H1 (cell line): ENCODE data around the gene DNAH8. TPM values are rescaled to one million over a fixed set of nuclear protein-coding genes. Genes with fewer than 3 reads are reported as not detected.

ENCODE experiments used
- CTCF ChIA-PET: fragments of 300-600 bp; sonication (Branson Sonifier 250); formaldehyde crosslinking; loops from one replicate; lab custom pipeline; 2021; ENCODE audit not compliant: partially characterized antibody; lab: Charles Lee
- POLR2A ChIA-PET: fragments of 300-600 bp; sonication (Branson Sonifier 250); formaldehyde crosslinking; loops from one replicate; lab custom pipeline; 2021; ENCODE audit warnings: inconsistent platforms; ENCODE audit not compliant: partially characterized antibody; lab: Charles Lee
- DNase-seq, 2 experiments: peaks; one replicate each; pipeline versions ENCODE4 v3.0.0 to v3.0.0-alpha.2; 2010 to 2022; ENCODE audit warnings: low spot score in 2 of 2, low read depth in 1 of 2, mixed read lengths in 1 of 2
- FAIRE-seq: peaks from 2 replicates; lab custom pipeline; 2011; peaks lifted over from hg19 to GRCh38; lab: Jason Lieb, UNC
- H2AFZ ChIP-seq: 2 replicates; pipeline ENCODE4 v1.8.1; 2012; ENCODE audit warnings: low read length, inconsistent platforms
- H2AK5ac ChIP-seq: 2 replicates; pipeline ENCODE4 v1.6.1; 2013; ENCODE audit warnings: low read depth, low read length
- H2BK120ac ChIP-seq: replicated peaks from 2 replicates; pipeline ENCODE3; 2013; ENCODE audit warnings: low read depth, low read length, inconsistent platforms
- H2BK12ac ChIP-seq: 2 replicates; pipeline ENCODE4 v1.6.1; 2013; ENCODE audit warnings: low read depth, low read length
- H2BK15ac ChIP-seq: 2 replicates; pipeline ENCODE4 v1.6.1; 2013; ENCODE audit warnings: low read length
- H2BK20ac ChIP-seq: 2 replicates; pipeline ENCODE4 v1.6.1; 2013; ENCODE audit warnings: low read length
- H2BK5ac ChIP-seq: 2 replicates; pipeline ENCODE4 v1.6.1; 2013; ENCODE audit warnings: low read depth, low read length
- H3K14ac ChIP-seq: 2 replicates; pipeline ENCODE4 v1.6.1; 2013; ENCODE audit warnings: inconsistent platforms; ENCODE audit not compliant: insufficient read length
- H3K18ac ChIP-seq: 2 replicates; pipeline ENCODE4 v1.6.1; 2013; ENCODE audit warnings: low read length; ENCODE audit errors: extremely low read depth
- H3K23ac ChIP-seq: 2 replicates; pipeline ENCODE4 v1.6.1; 2013; ENCODE audit warnings: inconsistent platforms; ENCODE audit not compliant: insufficient read length
- H3K23me2 ChIP-seq: 2 replicates; pipeline ENCODE4 v1.6.1; 2013; ENCODE audit warnings: low read depth, low read length
- H3K27ac ChIP-seq: 2 replicates; pipeline ENCODE4 v1.6.1; 2011; ENCODE audit warnings: low read depth, low read length, inconsistent platforms
- H3K27me3 ChIP-seq, 4 experiments: replicated peaks in 1 of 4; 1 replicate in 1 of 4; 2 replicates in 3 of 4; pipeline versions ENCODE4 v1.6.1 to v1.8.1; 2011 to 2013; ENCODE audit warnings: low read length in 3 of 4, mild to moderate bottlenecking in 3 of 4, inconsistent platforms in 2 of 4, mixed read lengths in 2 of 4, moderate library complexity in 1 of 4; ENCODE audit not compliant: control insufficient read depth in 3 of 4, insufficient read depth in 3 of 4; ENCODE audit errors: extremely low read depth in 1 of 4
- H3K36me3 ChIP-seq, 4 experiments: 2 replicates each; pipeline versions ENCODE4 v1.6.1 to v1.8.1; 2011 to 2013; ENCODE audit warnings: mild to moderate bottlenecking in 4 of 4, low read length in 3 of 4, moderate library complexity in 2 of 4, control low read depth in 1 of 4, inconsistent platforms in 1 of 4; ENCODE audit not compliant: insufficient read depth in 4 of 4, control insufficient read depth in 2 of 4
- H3K4ac ChIP-seq: replicated peaks from 2 replicates; pipeline ENCODE3; 2013; ENCODE audit warnings: low read length, low read depth, mixed read lengths, inconsistent platforms; ENCODE audit not compliant: insufficient read length
- H3K4me1 ChIP-seq, 4 experiments: replicated peaks in 1 of 4; 1 replicate in 1 of 4; 2 replicates in 3 of 4; pipeline versions ENCODE4 v1.6.1 to v1.8.1; 2011 to 2013; ENCODE audit warnings: low read length in 3 of 4, inconsistent platforms in 2 of 4, mixed read lengths in 1 of 4; ENCODE audit not compliant: insufficient read depth in 4 of 4, control insufficient read depth in 3 of 4
- H3K4me2 ChIP-seq, 2 experiments: 2 replicates each; pipeline versions ENCODE4 v1.6.1 to v1.8.1; 2011 to 2013; ENCODE audit warnings: low read depth in 2 of 2, low read length in 2 of 2, control low read depth in 1 of 2, inconsistent platforms in 1 of 2, mild to moderate bottlenecking in 1 of 2; ENCODE audit not compliant: insufficient read depth in 1 of 2
- H3K4me3 ChIP-seq, 4 experiments: fragments of 200-600, 300-600 bp in 1 of 4; sonication (generic), shearing (Covaris generic), sonication (Bioruptor Twin) in 1 of 4; 2 replicates each; pipeline versions ENCODE4 v1.5.1 to v1.8.1; 2011 to 2016; ENCODE audit warnings: low read length in 4 of 4, low read depth in 3 of 4, control low read depth in 2 of 4, inconsistent platforms in 2 of 4, mild to moderate bottlenecking in 2 of 4, mixed read lengths in 1 of 4, moderate library complexity in 1 of 4; ENCODE audit not compliant: insufficient read depth in 2 of 4; ENCODE audit errors: extremely low read depth in 1 of 4
- H3K56ac ChIP-seq: replicated peaks from 2 replicates; pipeline ENCODE3; 2013; ENCODE audit warnings: low read depth, mild to moderate bottlenecking, mixed read lengths, low read length, inconsistent platforms; ENCODE audit not compliant: insufficient read length
- H3K79me1 ChIP-seq: 2 replicates; pipeline ENCODE4 v1.6.1; 2013; ENCODE audit warnings: low read depth, low read length, control low read depth
- H3K79me2 ChIP-seq, 2 experiments: 2 replicates each; pipeline versions ENCODE4 v1.6.1 to v1.8.1; 2012 to 2013; ENCODE audit warnings: low read length in 2 of 2, mild to moderate bottlenecking in 2 of 2, inconsistent platforms in 1 of 2; ENCODE audit not compliant: insufficient read depth in 2 of 2, control insufficient read depth in 1 of 2
- H3K9ac ChIP-seq, 4 experiments: replicated peaks in 1 of 4; 1 replicate in 1 of 4; 2 replicates in 3 of 4; pipeline versions ENCODE4 v1.6.1 to v1.8.1; 2011 to 2013; ENCODE audit warnings: low read depth in 3 of 4, low read length in 3 of 4, control low read depth in 2 of 4, mild to moderate bottlenecking in 2 of 4, moderate library complexity in 2 of 4, inconsistent platforms in 1 of 4; ENCODE audit errors: extremely low read depth in 1 of 4
- H3K9me3 ChIP-seq, 2 experiments: 2 replicates each; pipeline versions ENCODE4 v1.6.1 to v1.8.1; 2012 to 2013; ENCODE audit warnings: mild to moderate bottlenecking in 2 of 2, moderate library complexity in 2 of 2, control low read depth in 1 of 2, inconsistent platforms in 1 of 2, low read depth in 1 of 2, low read length in 1 of 2, mixed read lengths in 1 of 2; ENCODE audit not compliant: insufficient read depth in 2 of 2
- H4K20me1 ChIP-seq, 2 experiments: replicated peaks in 1 of 2; 2 replicates each; pipeline versions ENCODE3 to v1.8.1; 2011 to 2013; ENCODE audit warnings: inconsistent platforms in 2 of 2, low read length in 2 of 2, mild to moderate bottlenecking in 1 of 2; ENCODE audit not compliant: insufficient read depth in 2 of 2, control insufficient read depth in 1 of 2
- H4K5ac ChIP-seq: 2 replicates; pipeline ENCODE4 v1.6.1; 2013; ENCODE audit warnings: low read length, low read depth, mixed read lengths, inconsistent platforms; ENCODE audit not compliant: insufficient read length
- H4K8ac ChIP-seq: 2 replicates; pipeline ENCODE4 v1.8.0; 2013; ENCODE audit warnings: mild to moderate bottlenecking, moderate library complexity, low read length, inconsistent platforms; ENCODE audit not compliant: insufficient read depth; ENCODE audit errors: extremely low read depth
- H4K91ac ChIP-seq: replicated peaks from 2 replicates; pipeline ENCODE3; 2013; ENCODE audit warnings: low read length, mixed read lengths, inconsistent platforms; ENCODE audit not compliant: insufficient read length
- ASH2L ChIP-seq: fragments of 200-600, 300-600 bp; sonication (generic); IDR thresholded peaks from one replicate; pipeline ENCODE4 v1.7.1; 2017; ENCODE audit warnings: low read length
- ATF2 ChIP-seq: IDR thresholded peaks from 2 replicates; pipeline ENCODE4 v1.6.1; 2012; ENCODE audit warnings: low read length, inconsistent platforms
- BRCA1 ChIP-seq: IDR thresholded peaks from 2 replicates; pipeline ENCODE4 v1.6.1; 2012; ENCODE audit warnings: low read depth, low read length, improper control_type of control experiment
- CHD2 ChIP-seq: IDR thresholded peaks from 2 replicates; pipeline ENCODE4 v1.6.1; 2012; ENCODE audit warnings: low read length, improper control_type of control experiment
- CREB1 ChIP-seq: IDR thresholded peaks from 2 replicates; pipeline ENCODE4 v1.6.1; 2012; ENCODE audit warnings: inconsistent platforms
- CTBP2 ChIP-seq: IDR thresholded peaks from 2 replicates; pipeline ENCODE4 v1.7.0; 2011; ENCODE audit warnings: borderline replicate concordance, mild to moderate bottlenecking, moderate library complexity, mixed read lengths, low read length; ENCODE audit not compliant: insufficient read depth, insufficient read length
- EGR1 ChIP-seq: IDR thresholded peaks from 2 replicates; pipeline ENCODE4 v1.6.1; 2011; ENCODE audit warnings: low read depth, low read length, borderline replicate concordance
- GTF2F1 ChIP-seq: IDR thresholded peaks from 2 replicates; pipeline ENCODE4 v1.6.1; 2012; ENCODE audit warnings: low read depth, low read length, improper control_type of control experiment, borderline replicate concordance
- NANOG ChIP-seq: IDR thresholded peaks from 2 replicates; pipeline ENCODE4 v1.6.1; 2011; ENCODE audit warnings: low read length, low read depth, mild to moderate bottlenecking, inconsistent platforms; ENCODE audit not compliant: insufficient read depth, poor library complexity, severe bottlenecking
- PHF8 ChIP-seq: fragments of 200-600 bp; sonication (generic); conservative IDR thresholded peaks from 2 replicates; pipeline ENCODE4 v1.7.1; 2012; ENCODE audit warnings: low read depth, mild to moderate bottlenecking, inconsistent platforms, low read length, moderate library complexity
- RXRA ChIP-seq: IDR thresholded peaks from 2 replicates; pipeline ENCODE4 v1.6.1; 2011; ENCODE audit warnings: low read depth, mild to moderate bottlenecking, low read length, moderate library complexity; ENCODE audit not compliant: insufficient read depth
- SAP30 ChIP-seq: fragments of 300-600 bp; sonication (generic); IDR thresholded peaks from 2 replicates; pipeline ENCODE4 v1.7.1; 2012; ENCODE audit warnings: low read length, moderate library complexity, mild to moderate bottlenecking, inconsistent platforms; ENCODE audit not compliant: insufficient read depth, insufficient replicate concordance
- SIRT6 ChIP-seq: IDR thresholded peaks from one replicate; pipeline ENCODE4 v1.7.1; 2012; ENCODE audit warnings: low read length, inconsistent platforms
- TCF12 ChIP-seq: IDR thresholded peaks from 2 replicates; pipeline ENCODE4 v1.6.1; 2011; ENCODE audit warnings: low read depth, mild to moderate bottlenecking, low read length
- WGBS, 2 experiments: shearing (Covaris generic) in 1 of 2; methylation state at CpG; one replicate each; pipeline versions ENCODE4 v1.1.6 to v1.1.7; 2013 to 2015; ENCODE audit warnings: low lambda C conversion rate in 2 of 2, mixed read lengths in 2 of 2, inconsistent platforms in 1 of 2, low coverage in 1 of 2, missing lambda C conversion rate in 1 of 2; ENCODE audit not compliant: insufficient replicate concordance in 2 of 2, insufficient coverage in 1 of 2, insufficient read length in 1 of 2; ENCODE audit errors: extremely low coverage in 1 of 2, missing lambda C conversion rate in 1 of 2; 5-methylcytosine and 5-hydroxymethylcytosine counted together
- polyA plus RNA-seq, 7 experiments: library from polyadenylated mRNA; depleted of rRNA in 3 of 7; stranded (reverse) in 5 of 7; unstranded in 2 of 7; fragments of >200 nt in 5 of 7; fragments of 200-250 nt in 2 of 7; gene quantifications; 1 replicate in 5 of 7; 2 replicates in 1 of 7; 4 replicates in 1 of 7; pipeline versions ENCODE4 v1.2.1 to v1.2.3, GENCODE V29; 2011 to 2013; ENCODE audit warnings: missing spikeins in 2 of 7, mixed read lengths in 2 of 7
- total RNA-seq: library from RNA; stranded (reverse); fragmentation: NEBNext Ultra II Directional; extraction: Animal tissue kit (Norgen Biotek cat#: 25700); gene quantifications from 2 replicates; pipeline ENCODE4 v1.2.1, GENCODE V29; 2021

Gene DNAH8
- total and polyA plus RNA-seq, 2 of the 8 experiments (the other 6 are each of a cell fraction or from before 2014, with no cell fraction given): under 0.01 TPM; not detected in 1

DNA sequence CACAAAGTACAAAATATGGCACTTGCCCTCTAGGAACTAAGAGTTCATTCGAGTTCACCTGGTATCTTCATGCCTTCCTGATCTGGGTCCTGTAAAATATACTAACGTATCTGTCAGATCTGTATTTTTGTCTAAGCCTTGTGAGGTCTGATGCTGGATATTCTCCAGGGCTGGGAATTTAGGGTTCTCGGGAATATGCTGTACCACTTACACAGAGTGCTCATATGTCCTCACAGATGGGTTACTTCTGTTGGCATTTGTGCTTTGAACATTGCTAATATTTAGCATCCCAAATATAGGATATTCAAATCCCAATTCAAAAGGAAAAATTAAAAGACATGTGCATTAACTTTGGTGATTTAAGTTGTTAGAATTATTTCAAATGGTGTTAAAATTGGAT is 122.0 kb downstream of the DNAH8 start:
- CTCF ChIA-PET: no interaction called here
- Histone ChIP-seq H3K9me3 (no peaks in the 10 kb centered on the region), H2BK5ac (no peak overlapping the region)
- no peak for TF ChIP-seq CHD2
- TF ChIP-seq EGR1: no peak
- no peak for TF ChIP-seq TCF12
- no peak for TF ChIP-seq ASH2L
- no peak for TF ChIP-seq BRCA1
- no peak for TF ChIP-seq CREB1
- TF ChIP-seq SIRT6: no peak
- no peak for TF ChIP-seq SAP30
- TF ChIP-seq NANOG: no peak
- no peak for TF ChIP-seq GTF2F1
- no peak for TF ChIP-seq PHF8
- TF ChIP-seq CTBP2: no peak
- no peak for TF ChIP-seq ATF2
- TF ChIP-seq RXRA: no peak

More for the DNA sequence above, 122.0 kb downstream of the DNAH8 start:
- no peaks in the 10 kb centered on the region for H3K36me3 ChIP-seq
- H3K27ac ChIP-seq: no peak overlapping the region
- no peak overlapping the region for H4K8ac ChIP-seq
- H3K23ac ChIP-seq: no peak overlapping the region
- no peak overlapping the region for H2AK5ac ChIP-seq
- H2BK120ac ChIP-seq: no peak overlapping the region
- H3K9ac ChIP-seq: no peak overlapping the region
- H2AFZ ChIP-seq: no peak overlapping the region
- H2BK15ac ChIP-seq: no peak overlapping the region
- no peak overlapping the region for H3K4me2 ChIP-seq
- no peaks in the 10 kb centered on the region for H3K79me1 ChIP-seq
- no peaks in the 10 kb centered on the region for H3K23me2 ChIP-seq
- no peak for FAIRE-seq
- H3K27me3 ChIP-seq: no peaks in the 10 kb centered on the region; a peak in 2 of 7 replicates
- no peak for DNase-seq
- no peak overlapping the region for H3K18ac ChIP-seq
- WGBS, 2 experiments: 79% methylated on average over 3 of the region's 3 CpGs; no CpG with 5 or more reads in 1 of the 2 experiments
- H4K20me1 ChIP-seq: no peaks in the 10 kb centered on the region
- no peaks in the 10 kb centered on the region for H3K79me2 ChIP-seq
- H3K14ac ChIP-seq: no peak overlapping the region
- POLR2A ChIA-PET: no interaction called here
- H2BK12ac ChIP-seq: no peak overlapping the region
- H3K4me3 ChIP-seq: no peak overlapping the region
- no peak overlapping the region for H3K4ac ChIP-seq
- no peak overlapping the region for H4K91ac ChIP-seq
- H2BK20ac ChIP-seq: no peak overlapping the region
- no peak overlapping the region for H4K5ac ChIP-seq
- no peak overlapping the region for H3K56ac ChIP-seq
- H3K4me1 ChIP-seq: peaks cover 0 to 3% (median 2%) of the 10 kb centered on the region in 4 experiments; a peak in 3 of 7 replicates
